Measurements from ENCODE around the gene LPCAT1. TPM values are rescaled to one million over a fixed set of nuclear protein-coding genes. Genes with fewer than 3 reads are reported as not detected.
"Not testable (repeated sequence)": the region's sequence is repeated elsewhere in the genome, so short reads cannot be mapped to it uniquely, and the experiment has no call there.

Gene LPCAT1
- total RNA-seq, 1 experiment from 2014 or later, result 75.0 TPM

DNA sequence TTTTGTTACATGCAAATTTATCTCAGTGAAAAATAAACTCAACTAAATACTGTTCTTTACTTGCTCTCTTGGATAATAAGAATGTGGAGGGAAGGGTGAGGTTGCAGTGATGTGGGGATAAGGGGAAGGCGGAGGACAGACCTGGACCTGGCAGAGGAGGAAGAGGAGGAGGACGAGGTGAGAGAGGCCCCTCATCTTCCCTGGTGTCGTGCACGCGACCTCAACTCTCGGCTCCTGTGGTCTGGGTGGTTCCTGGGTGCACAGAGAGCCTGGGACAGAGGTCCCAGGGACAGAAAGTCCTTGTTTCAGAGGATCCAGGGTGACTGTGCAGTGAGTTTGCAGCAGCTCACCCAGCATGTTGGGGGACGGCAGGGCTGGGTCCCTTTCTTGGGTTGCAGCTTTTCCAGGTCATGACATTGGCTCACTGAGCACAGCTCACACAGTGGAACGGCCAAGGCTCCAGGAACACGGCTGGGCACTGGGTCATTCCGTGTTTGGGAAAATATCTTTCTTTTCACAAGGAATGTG lies 37.7 kb upstream of the LPCAT1 start:
- Histone ChIP-seq H2AFZ (ENCODE audit: low read depth, low read length, poor library complexity, severe bottlenecking) (no peak overlapping the region), H3K9me2 (ENCODE audit: insufficient read depth) (no peaks in the 10 kb centered on the region), H3K27ac (ENCODE audit: low read depth, low read length) (no peak overlapping the region), H3K27me3 (ENCODE audit: insufficient read depth, low read length) (peaks cover 14% of the 10 kb centered on the region; the same call in 1 of the 2 replicates), H3K4me3 (replicated peaks in 1 of 2; ENCODE audit: low read depth in 1 of 2, low read length in 2 of 2) (no peak overlapping the region), H3K9me3 (ENCODE audit: control insufficient read depth in 1 of 2, insufficient read depth in 1 of 2, low read depth in 1 of 2, low read length in 2 of 2) (no peaks in the 10 kb centered on the region), H3K9ac (ENCODE audit: low read length) (no peak overlapping the region), H3K79me2 (ENCODE audit: insufficient read depth, low read length) (no peaks in the 10 kb centered on the region), H3K4me1 (ENCODE audit: control insufficient read depth in 1 of 2, insufficient read depth in 2 of 2, low read length in 2 of 2) (peaks cover 11 to 26% of the 10 kb centered on the region in 2 experiments), H3K4me2 (ENCODE audit: low read length) (no peak overlapping the region), H4K20me1 (ENCODE audit: insufficient read depth) (no peaks in the 10 kb centered on the region), H3K36me3 (ENCODE audit: control insufficient read depth in 1 of 2, insufficient read depth in 2 of 2, low read length in 2 of 2) (no peaks in the 10 kb centered on the region)
- CTCF ChIA-PET, result no interaction called here
- no peak for DNase-seq (ENCODE audit: low read depth, low spot score)
- no peak for TF ChIP-seq SIN3A (IDR thresholded peaks at IDR 0.05; ENCODE audit: low read depth)
- POLR2A ChIA-PET, result no interaction called here
- ATAC-seq, result no peak
- no TSS peak for BruUV-seq (replicated peaks)
- RAD21 ChIA-PET (ENCODE audit: low non-redundant PET in 1 of 2, low total read pairs in 2 of 2, uncharacterized antibody in 2 of 2, unreplicated experiment in 2 of 2), result no interaction called here
- intact Hi-C loops (cut with micrococcal nuclease), result no loop called here

DNA sequence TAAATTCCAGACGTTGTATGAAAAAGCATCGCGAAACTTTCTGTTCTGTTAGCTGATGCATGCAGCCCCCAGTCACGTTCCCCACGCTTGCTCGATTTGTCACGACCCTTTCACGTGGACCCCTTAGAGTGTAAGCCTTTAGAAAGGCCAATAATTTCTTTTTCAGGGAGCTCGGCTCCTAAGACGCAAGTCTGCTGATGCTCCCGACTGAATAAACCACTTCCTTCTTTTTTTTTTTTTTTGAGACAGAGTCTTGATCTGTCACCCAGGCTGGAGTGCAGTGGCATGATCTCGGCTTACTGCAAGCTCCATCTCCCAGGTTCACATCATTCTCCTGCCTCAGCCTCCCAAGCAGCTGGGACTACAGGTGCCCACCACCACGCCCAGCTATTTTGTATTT lies 36.7 kb upstream of the LPCAT1 start:
- CTCF ChIA-PET; POLR2A ChIA-PET; H3K4me3 ChIP-seq (replicated peaks in 1 of 2; ENCODE audit: low read depth in 1 of 2, low read length in 2 of 2); H2AFZ ChIP-seq (ENCODE audit: low read depth, low read length, poor library complexity, severe bottlenecking); H3K9ac ChIP-seq (ENCODE audit: low read length); intact Hi-C loops (cut with micrococcal nuclease); DNase-seq (ENCODE audit: low read depth, low spot score); RAD21 ChIA-PET (ENCODE audit: low non-redundant PET in 1 of 2, low total read pairs in 2 of 2, uncharacterized antibody in 2 of 2, unreplicated experiment in 2 of 2); H3K79me2 ChIP-seq (ENCODE audit: insufficient read depth, low read length); H3K36me3 ChIP-seq (ENCODE audit: control insufficient read depth in 1 of 2, insufficient read depth in 2 of 2, low read length in 2 of 2); H3K4me2 ChIP-seq (ENCODE audit: low read length); BruUV-seq (replicated peaks); H3K27ac ChIP-seq (ENCODE audit: low read depth, low read length); H4K20me1 ChIP-seq (ENCODE audit: insufficient read depth); ATAC-seq; H3K9me3 ChIP-seq (ENCODE audit: control insufficient read depth in 1 of 2, insufficient read depth in 1 of 2, low read depth in 1 of 2, low read length in 2 of 2); H3K9me2 ChIP-seq (ENCODE audit: insufficient read depth): not testable (repeated sequence)
- Histone ChIP-seq H3K27me3 (ENCODE audit: insufficient read depth, low read length) (peaks cover 14% of the 10 kb centered on the region; the same call in 1 of the 2 replicates), H3K4me1 (ENCODE audit: control insufficient read depth in 1 of 2, insufficient read depth in 2 of 2, low read length in 2 of 2) (peaks cover 11 to 28% of the 10 kb centered on the region in 2 experiments)

DNA sequence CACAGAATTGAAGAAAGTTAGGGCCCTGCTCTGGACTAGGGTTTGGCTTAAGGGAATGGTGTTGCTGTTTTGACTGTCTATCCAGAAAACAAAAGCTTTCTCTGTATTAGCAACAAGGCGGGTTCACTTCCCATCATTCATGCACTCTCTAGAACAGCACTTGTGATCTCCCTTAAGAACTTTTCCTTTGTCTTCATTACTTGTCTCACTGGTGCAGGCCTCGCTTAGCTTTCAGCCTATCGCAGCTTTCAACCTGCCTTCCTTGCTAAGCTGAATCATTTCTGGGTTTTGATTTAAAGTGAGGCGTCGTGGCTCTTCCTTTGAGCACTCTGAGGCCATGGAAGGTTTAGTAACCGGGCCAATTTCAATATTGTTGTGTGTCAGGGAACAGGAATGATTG lies 35.2 kb upstream of the LPCAT1 start:
- no peak for ATAC-seq
- H4K20me1 ChIP-seq (ENCODE audit: insufficient read depth), result no peaks in the 10 kb centered on the region
- ChIA-PET CTCF (no interaction called here), POLR2A (no interaction called here), RAD21 (ENCODE audit: low non-redundant PET in 1 of 2, low total read pairs in 2 of 2, uncharacterized antibody in 2 of 2, unreplicated experiment in 2 of 2) (no interaction called here)
- no peak overlapping the region for H3K4me2 ChIP-seq (ENCODE audit: low read length)
- no peak overlapping the region for H2AFZ ChIP-seq (ENCODE audit: low read depth, low read length, poor library complexity, severe bottlenecking)
- no peaks in the 10 kb centered on the region for H3K36me3 ChIP-seq (ENCODE audit: control insufficient read depth in 1 of 2, insufficient read depth in 2 of 2, low read length in 2 of 2)
- BruUV-seq (replicated peaks), result no TSS peak
- H3K27me3 ChIP-seq (ENCODE audit: insufficient read depth, low read length), result peaks cover 14% of the 10 kb centered on the region; the same call in 1 of the 2 replicates
- intact Hi-C loops (cut with micrococcal nuclease), result no loop called here
- H3K9me3 ChIP-seq (ENCODE audit: control insufficient read depth in 1 of 2, insufficient read depth in 1 of 2, low read depth in 1 of 2, low read length in 2 of 2), result no peaks in the 10 kb centered on the region
- H3K9me2 ChIP-seq (ENCODE audit: insufficient read depth), result no peaks in the 10 kb centered on the region
- H3K9ac ChIP-seq (ENCODE audit: low read length), result no peak overlapping the region
- H3K4me1 ChIP-seq (ENCODE audit: control insufficient read depth in 1 of 2, insufficient read depth in 2 of 2, low read length in 2 of 2), result peaks cover 10 to 20% of the 10 kb centered on the region in 2 experiments
- DNase-seq (ENCODE audit: low read depth, low spot score), result no peak
- TF ChIP-seq, protein P1, sequence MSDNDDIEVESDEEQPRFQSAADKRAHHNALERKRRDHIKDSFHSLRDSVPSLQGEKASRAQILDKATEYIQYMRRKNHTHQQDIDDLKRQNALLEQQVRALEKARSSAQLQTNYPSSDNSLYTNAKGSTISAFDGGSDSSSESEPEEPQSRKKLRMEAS (IDR thresholded peaks at IDR 0.05), result no peak
- no peaks in the 10 kb centered on the region for H3K79me2 ChIP-seq (ENCODE audit: insufficient read depth, low read length)
- no peak overlapping the region for H3K4me3 ChIP-seq (replicated peaks in 1 of 2; ENCODE audit: low read depth in 1 of 2, low read length in 2 of 2)
- H3K27ac ChIP-seq (ENCODE audit: low read depth, low read length), result no peak overlapping the region

Measured in HCT116 (cell line).